HEK293 (cell line): ENCODE measurements around the gene KATNAL1.

ENCODE experiments used
- ZFP41 ChIP-seq: fragments of 450-650 bp; formaldehyde crosslinking; IDR thresholded peaks from 2 replicates; pipeline ENCODE4 v1.5.1; 2016; ENCODE audit warnings: missing biosample characterization, missing genetic modification characterization, borderline replicate concordance
- TF ChIP-seq, protein P1 (sequence below): fragments of 450-650 bp; formaldehyde crosslinking; IDR thresholded peaks from 2 replicates; pipeline ENCODE4 v1.5.1; 2017; ENCODE audit warnings: missing biosample characterization, missing genetic modification characterization
- TF ChIP-seq, protein P2 (sequence below): fragments of 450-650 bp; formaldehyde crosslinking; IDR thresholded peaks from 2 replicates; pipeline ENCODE4 v1.5.1; 2016; ENCODE audit warnings: missing biosample characterization, missing genetic modification characterization

DNA sequence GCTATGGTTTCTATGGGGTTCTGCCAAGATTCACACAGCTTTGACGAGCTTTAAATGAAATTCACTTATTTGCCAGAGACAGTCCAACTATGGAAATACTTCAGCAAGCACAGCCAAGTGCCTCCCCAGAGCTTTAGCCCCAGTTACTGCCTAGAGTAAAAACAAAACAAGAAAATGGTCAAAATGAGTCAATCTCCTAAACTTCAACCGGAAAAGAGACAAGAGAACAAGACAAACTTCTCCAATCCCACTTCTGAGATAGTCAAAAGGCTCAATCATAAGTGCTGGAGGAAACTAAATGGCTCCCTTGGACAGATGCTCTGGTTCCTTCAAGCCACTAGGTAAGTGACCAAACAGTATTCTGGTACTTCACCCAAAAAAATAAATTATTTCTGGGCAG is 65.8 kb downstream of the KATNAL1 start:
- TF ChIP-seq ZFP41 (tag by site-specific recombination): no peak
- TF ChIP-seq, protein P1, sequence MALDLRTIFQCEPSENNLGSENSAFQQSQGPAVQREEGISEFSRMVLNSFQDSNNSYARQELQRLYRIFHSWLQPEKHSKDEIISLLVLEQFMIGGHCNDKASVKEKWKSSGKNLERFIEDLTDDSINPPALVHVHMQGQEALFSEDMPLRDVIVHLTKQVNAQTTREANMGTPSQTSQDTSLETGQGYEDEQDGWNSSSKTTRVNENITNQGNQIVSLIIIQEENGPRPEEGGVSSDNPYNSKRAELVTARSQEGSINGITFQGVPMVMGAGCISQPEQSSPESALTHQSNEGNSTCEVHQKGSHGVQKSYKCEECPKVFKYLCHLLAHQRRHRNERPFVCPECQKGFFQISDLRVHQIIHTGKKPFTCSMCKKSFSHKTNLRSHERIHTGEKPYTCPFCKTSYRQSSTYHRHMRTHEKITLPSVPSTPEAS (tag by site-specific recombination): no peak
- TF ChIP-seq, protein P2, sequence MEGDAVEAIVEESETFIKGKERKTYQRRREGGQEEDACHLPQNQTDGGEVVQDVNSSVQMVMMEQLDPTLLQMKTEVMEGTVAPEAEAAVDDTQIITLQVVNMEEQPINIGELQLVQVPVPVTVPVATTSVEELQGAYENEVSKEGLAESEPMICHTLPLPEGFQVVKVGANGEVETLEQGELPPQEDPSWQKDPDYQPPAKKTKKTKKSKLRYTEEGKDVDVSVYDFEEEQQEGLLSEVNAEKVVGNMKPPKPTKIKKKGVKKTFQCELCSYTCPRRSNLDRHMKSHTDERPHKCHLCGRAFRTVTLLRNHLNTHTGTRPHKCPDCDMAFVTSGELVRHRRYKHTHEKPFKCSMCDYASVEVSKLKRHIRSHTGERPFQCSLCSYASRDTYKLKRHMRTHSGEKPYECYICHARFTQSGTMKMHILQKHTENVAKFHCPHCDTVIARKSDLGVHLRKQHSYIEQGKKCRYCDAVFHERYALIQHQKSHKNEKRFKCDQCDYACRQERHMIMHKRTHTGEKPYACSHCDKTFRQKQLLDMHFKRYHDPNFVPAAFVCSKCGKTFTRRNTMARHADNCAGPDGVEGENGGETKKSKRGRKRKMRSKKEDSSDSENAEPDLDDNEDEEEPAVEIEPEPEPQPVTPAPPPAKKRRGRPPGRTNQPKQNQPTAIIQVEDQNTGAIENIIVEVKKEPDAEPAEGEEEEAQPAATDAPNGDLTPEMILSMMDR: no peak
